ENCODE results near the gene ZMYND8. TPM values are rescaled to one million over a fixed set of nuclear protein-coding genes. Genes with fewer than 3 reads are reported as not detected.

The ZMYND8 gene
- total RNA-seq, 1 experiment from 2014 or later, result 107 TPM

- TF ChIP-seq, protein P1, sequence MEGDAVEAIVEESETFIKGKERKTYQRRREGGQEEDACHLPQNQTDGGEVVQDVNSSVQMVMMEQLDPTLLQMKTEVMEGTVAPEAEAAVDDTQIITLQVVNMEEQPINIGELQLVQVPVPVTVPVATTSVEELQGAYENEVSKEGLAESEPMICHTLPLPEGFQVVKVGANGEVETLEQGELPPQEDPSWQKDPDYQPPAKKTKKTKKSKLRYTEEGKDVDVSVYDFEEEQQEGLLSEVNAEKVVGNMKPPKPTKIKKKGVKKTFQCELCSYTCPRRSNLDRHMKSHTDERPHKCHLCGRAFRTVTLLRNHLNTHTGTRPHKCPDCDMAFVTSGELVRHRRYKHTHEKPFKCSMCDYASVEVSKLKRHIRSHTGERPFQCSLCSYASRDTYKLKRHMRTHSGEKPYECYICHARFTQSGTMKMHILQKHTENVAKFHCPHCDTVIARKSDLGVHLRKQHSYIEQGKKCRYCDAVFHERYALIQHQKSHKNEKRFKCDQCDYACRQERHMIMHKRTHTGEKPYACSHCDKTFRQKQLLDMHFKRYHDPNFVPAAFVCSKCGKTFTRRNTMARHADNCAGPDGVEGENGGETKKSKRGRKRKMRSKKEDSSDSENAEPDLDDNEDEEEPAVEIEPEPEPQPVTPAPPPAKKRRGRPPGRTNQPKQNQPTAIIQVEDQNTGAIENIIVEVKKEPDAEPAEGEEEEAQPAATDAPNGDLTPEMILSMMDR (conservative IDR thresholded peaks at IDR 0.05), result no peak
- no peak for TF ChIP-seq EZH2 (IDR thresholded peaks at IDR 0.05; ENCODE audit: low read depth)
- intact Hi-C loops (cut with micrococcal nuclease; ENCODE audit: unreplicated experiment), result loop anchor here (1.0 kb wide), 1 partner anchor 42 kb away; no protein-coding TSS in a partner anchor
- DNase-seq, result peak; percentile 22 to 89
- Histone ChIP-seq H3K27ac (peak overlapping the region; percentile 99), H3K4me3 (peak overlapping the region; percentile 33; the same call in 1 of the 2 replicates), H3K9me3 (ENCODE audit: insufficient read depth, low read depth) (peaks cover 9% of the 10 kb centered on the region), H3K4me1 (replicated peaks; ENCODE audit: insufficient read depth) (peaks cover 64% of the 10 kb centered on the region), H3K79me2 (ENCODE audit: low read depth) (no peaks in the 10 kb centered on the region), H3K36me3 (ENCODE audit: low read depth) (no peaks in the 10 kb centered on the region), H3K9me2 (ENCODE audit: insufficient read depth) (no peaks in the 10 kb centered on the region), H4K20me1 (ENCODE audit: insufficient read depth) (no peaks in the 10 kb centered on the region), H3F3A (ENCODE audit: insufficient read depth, low read depth) (peaks cover 60% of the 10 kb centered on the region), H3K4me2 (peak overlapping the region; percentile 74), H2AFZ (no peak overlapping the region; the same call in 1 of the 2 replicates), H3K27me3 (ENCODE audit: insufficient read depth, low read depth) (no peaks in the 10 kb centered on the region)
- CTCF ChIA-PET, result interaction anchor here (0.5 to 1.0 kb wide), 5 partner anchors 9 to 109 kb away, joined by 3 to 7 read pairs (median 5); no protein-coding TSS in a partner anchor
- BruUV-seq (replicated peaks), result TSS peak; percentile 80
- POLR2A ChIA-PET (ENCODE audit: unreplicated experiment), result interaction anchor here (0.7 to 1.6 kb wide), 4 partner anchors 39 to 118 kb away, joined by 3 to 10 read pairs (median 4); partner anchors contain the start of gene NCOA3
These were observed 36.2 kb upstream of the ZMYND8 start for GRCh38 chr20:47392721-47393073.

GRCh38 chr20:47392015-47392720 is 35.7 kb upstream of the ZMYND8 start:
- Histone ChIP-seq H3K36me3 (ENCODE audit: low read depth) (no peaks in the 10 kb centered on the region), H3K27ac (peak overlapping the region; percentile 99), H3K79me2 (ENCODE audit: low read depth) (no peaks in the 10 kb centered on the region), H3K4me1 (replicated peaks; ENCODE audit: insufficient read depth) (peaks cover 64% of the 10 kb centered on the region), H2AFZ (no peak overlapping the region), H3F3A (ENCODE audit: insufficient read depth, low read depth) (peaks cover 60% of the 10 kb centered on the region), H4K20me1 (ENCODE audit: insufficient read depth) (no peaks in the 10 kb centered on the region), H3K4me2 (peak overlapping the region; percentile 74), H3K4me3 (peak overlapping the region; percentile 33; the same call in 1 of the 2 replicates), H3K9me3 (ENCODE audit: insufficient read depth, low read depth) (peaks cover 9% of the 10 kb centered on the region), H3K9me2 (ENCODE audit: insufficient read depth) (no peaks in the 10 kb centered on the region), H3K27me3 (ENCODE audit: insufficient read depth, low read depth) (no peaks in the 10 kb centered on the region)
- CTCF ChIA-PET, result interaction anchor here (0.5 to 1.0 kb wide), 4 partner anchors 8 to 109 kb away, joined by 3 to 7 read pairs (median 5); no protein-coding TSS in a partner anchor
- BruUV-seq (replicated peaks), result no TSS peak
- intact Hi-C loops (cut with micrococcal nuclease; ENCODE audit: unreplicated experiment), result loop anchor here (1.0 kb wide), 1 partner anchor 42 kb away; no protein-coding TSS in a partner anchor
- TF ChIP-seq, protein P1 (conservative IDR thresholded peaks at IDR 0.05), result no peak
- TF ChIP-seq EZH2 (IDR thresholded peaks at IDR 0.05; ENCODE audit: low read depth), result no peak
- POLR2A ChIA-PET (ENCODE audit: unreplicated experiment), result interaction anchor here (0.6 to 1.6 kb wide), 9 partner anchors 31 to 1290 kb away, joined by 3 to 10 read pairs (median 3); partner anchors contain the start of gene NCOA3
- peak; percentile 80 to 100 for DNase-seq

- H2AFZ ChIP-seq, result no peak overlapping the region
- H3K27me3 ChIP-seq (ENCODE audit: insufficient read depth, low read depth), result no peaks in the 10 kb centered on the region
- H3F3A ChIP-seq (ENCODE audit: insufficient read depth, low read depth), result peaks cover 60% of the 10 kb centered on the region
- peaks cover 9% of the 10 kb centered on the region for H3K9me3 ChIP-seq (ENCODE audit: insufficient read depth, low read depth)
- ChIA-PET POLR2A (ENCODE audit: unreplicated experiment) (interaction anchor here (0.6 to 1.6 kb wide), 9 partner anchors 30 to 1291 kb away, joined by 3 to 10 read pairs (median 3); partner anchors contain the start of gene NCOA3), CTCF (interaction anchor here (0.6 to 1.0 kb wide), 5 partner anchors 7 to 151 kb away, joined by 3 to 6 read pairs (median 5); no protein-coding TSS in a partner anchor)
- TF ChIP-seq, protein P1 (conservative IDR thresholded peaks at IDR 0.05), result no peak
- no peak for TF ChIP-seq EZH2 (IDR thresholded peaks at IDR 0.05; ENCODE audit: low read depth)
- peak in 1 of 2 experiments; percentile 66 for DNase-seq
- peak overlapping the region; percentile 99 for H3K27ac ChIP-seq
- intact Hi-C loops (cut with micrococcal nuclease; ENCODE audit: unreplicated experiment), result loop anchor here (1.0 kb wide), 1 partner anchor 43 kb away; no protein-coding TSS in a partner anchor
- H3K4me2 ChIP-seq, result peak overlapping the region; percentile 74
- TSS peak; percentile 93 for BruUV-seq (replicated peaks)
- no peaks in the 10 kb centered on the region for H4K20me1 ChIP-seq (ENCODE audit: insufficient read depth)
- no peaks in the 10 kb centered on the region for H3K79me2 ChIP-seq (ENCODE audit: low read depth)
- H3K9me2 ChIP-seq (ENCODE audit: insufficient read depth), result no peaks in the 10 kb centered on the region
- peaks cover 59% of the 10 kb centered on the region for H3K4me1 ChIP-seq (replicated peaks; ENCODE audit: insufficient read depth)
- H3K36me3 ChIP-seq (ENCODE audit: low read depth), result no peaks in the 10 kb centered on the region
- no peak overlapping the region for H3K4me3 ChIP-seq
These were observed 34.9 kb upstream of the ZMYND8 start for GRCh38 chr20:47391276-47392010.
